Colonic mucosa (tissue), 4 donors: ENCODE measurements around the gene GTF2A2. TPM values are rescaled to one million over a fixed set of nuclear protein-coding genes. Genes with fewer than 3 reads are reported as not detected.

Source experiments
- DNase-seq: peaks from one replicate; pipeline ENCODE4 v3.0.0-alpha.2; 2020
- H3K27ac ChIP-seq: fragments of 200-600 bp; one replicate; pipeline ENCODE4 v1.8.0; 2021
- H3K27me3 ChIP-seq: fragments of 200-600 bp; one replicate; pipeline ENCODE4 v1.8.0; 2021
- H3K36me3 ChIP-seq: fragments of 200-600 bp; one replicate; pipeline ENCODE4 v1.8.0; 2021
- H3K4me1 ChIP-seq: fragments of 200-600 bp; one replicate; pipeline ENCODE4 v1.8.0; 2021; ENCODE audit warnings: mild to moderate bottlenecking
- H3K4me3 ChIP-seq: fragments of 200-600 bp; one replicate; pipeline ENCODE4 v1.8.0; 2021
- H3K9ac ChIP-seq, 2 donors: one replicate each; pipeline ENCODE4 v1.7.0; 2013; ENCODE audit warnings: control low read depth in 2 of 2, low read depth in 2 of 2, low read length in 2 of 2
- H3K9me3 ChIP-seq: fragments of 200-600 bp; one replicate; pipeline ENCODE4 v1.8.0; 2021
- intact Hi-C: fragments of 100-400 bp; cut with DNase I; formaldehyde crosslinking; loops from one replicate; pipeline ENCODE4 v1.14.1; 2022
- total RNA-seq, 2 donors: library from RNA; stranded (reverse); fragmentation: NEBNext Ultra II Directional in 1 of 2; extraction: Animal tissue kit (Norgen Biotek cat#: 25700) in 1 of 2; gene quantifications; one replicate each; pipeline ENCODE4 v1.2.1, GENCODE V29; 2021
- TF ChIP-seq, protein P1 (sequence below): fragments of 200-600 bp; IDR thresholded peaks from one replicate; pipeline ENCODE4 v1.8.0; 2022; ENCODE audit warnings: antibody characterized with exemption, mild to moderate bottlenecking
- donor health status: healthy.
- donor health status: DM: no; HTN: no; CAD: no.
- donor health status: DM: no; HTN: no; CAD: no.

The GTF2A2 gene
- total RNA-seq, 2 donors from 2014 or later, result 117 to 143 TPM

DNA sequence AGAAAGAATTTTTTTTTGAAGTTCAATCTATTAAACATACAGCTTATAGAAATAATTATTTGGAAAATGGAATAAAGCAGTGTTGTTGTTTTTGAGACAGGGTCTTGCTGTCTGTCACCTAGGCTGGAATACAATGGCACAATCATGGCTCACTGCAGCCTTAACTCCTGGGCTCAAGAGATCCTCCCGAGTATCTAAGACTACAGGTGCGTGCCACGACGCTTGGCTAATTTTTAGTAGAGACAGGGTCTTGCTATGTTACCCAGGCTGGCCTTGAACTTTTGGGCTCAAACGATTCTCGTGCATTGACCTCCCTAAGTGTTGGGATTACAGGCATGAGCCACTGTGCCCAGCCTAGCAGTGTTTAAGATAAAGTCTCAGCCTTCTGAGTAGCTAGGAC is 23.0 kb upstream of the GTF2A2 start:
- H3K9me3 ChIP-seq, result no peaks in the 10 kb centered on the region
- no peak overlapping the region for H3K9ac ChIP-seq
- H3K27ac ChIP-seq, result no peak overlapping the region
- no peaks in the 10 kb centered on the region for H3K27me3 ChIP-seq
- peaks cover 11% of the 10 kb centered on the region for H3K36me3 ChIP-seq
- intact Hi-C loops, result no loop called here
- no peak overlapping the region for H3K4me3 ChIP-seq
- TF ChIP-seq, protein P1, sequence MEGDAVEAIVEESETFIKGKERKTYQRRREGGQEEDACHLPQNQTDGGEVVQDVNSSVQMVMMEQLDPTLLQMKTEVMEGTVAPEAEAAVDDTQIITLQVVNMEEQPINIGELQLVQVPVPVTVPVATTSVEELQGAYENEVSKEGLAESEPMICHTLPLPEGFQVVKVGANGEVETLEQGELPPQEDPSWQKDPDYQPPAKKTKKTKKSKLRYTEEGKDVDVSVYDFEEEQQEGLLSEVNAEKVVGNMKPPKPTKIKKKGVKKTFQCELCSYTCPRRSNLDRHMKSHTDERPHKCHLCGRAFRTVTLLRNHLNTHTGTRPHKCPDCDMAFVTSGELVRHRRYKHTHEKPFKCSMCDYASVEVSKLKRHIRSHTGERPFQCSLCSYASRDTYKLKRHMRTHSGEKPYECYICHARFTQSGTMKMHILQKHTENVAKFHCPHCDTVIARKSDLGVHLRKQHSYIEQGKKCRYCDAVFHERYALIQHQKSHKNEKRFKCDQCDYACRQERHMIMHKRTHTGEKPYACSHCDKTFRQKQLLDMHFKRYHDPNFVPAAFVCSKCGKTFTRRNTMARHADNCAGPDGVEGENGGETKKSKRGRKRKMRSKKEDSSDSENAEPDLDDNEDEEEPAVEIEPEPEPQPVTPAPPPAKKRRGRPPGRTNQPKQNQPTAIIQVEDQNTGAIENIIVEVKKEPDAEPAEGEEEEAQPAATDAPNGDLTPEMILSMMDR, result no peak
- no peaks in the 10 kb centered on the region for H3K4me1 ChIP-seq
- no peak for DNase-seq

DNA sequence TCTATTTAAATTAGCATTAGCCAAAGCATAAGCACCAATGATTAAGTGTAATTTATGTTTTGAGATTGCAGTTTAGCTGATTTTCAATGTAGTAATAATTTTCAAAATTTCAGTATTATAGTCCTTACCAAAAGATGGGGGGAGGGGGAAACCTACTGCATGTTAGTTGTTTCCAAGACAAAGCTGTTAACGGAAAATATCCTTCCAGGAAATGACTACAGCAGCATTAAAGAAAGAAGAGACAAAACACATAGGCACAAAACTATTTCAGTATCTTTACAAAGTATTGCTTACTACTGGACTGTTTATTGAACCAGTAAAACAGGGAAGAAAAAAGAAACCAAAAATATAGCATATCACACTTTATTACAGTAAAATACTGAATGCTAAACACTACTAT is 21.3 kb upstream of the GTF2A2 start:
- TF ChIP-seq, protein P1, result no peak
- Histone ChIP-seq H3K27me3 (no peaks in the 10 kb centered on the region), H3K4me3 (no peak overlapping the region), H3K27ac (no peak overlapping the region), H3K4me1 (no peaks in the 10 kb centered on the region), H3K9ac (no peak overlapping the region), H3K9me3 (no peaks in the 10 kb centered on the region), H3K36me3 (peaks cover 11% of the 10 kb centered on the region)
- no peak for DNase-seq
- intact Hi-C loops, result no loop called here

DNA sequence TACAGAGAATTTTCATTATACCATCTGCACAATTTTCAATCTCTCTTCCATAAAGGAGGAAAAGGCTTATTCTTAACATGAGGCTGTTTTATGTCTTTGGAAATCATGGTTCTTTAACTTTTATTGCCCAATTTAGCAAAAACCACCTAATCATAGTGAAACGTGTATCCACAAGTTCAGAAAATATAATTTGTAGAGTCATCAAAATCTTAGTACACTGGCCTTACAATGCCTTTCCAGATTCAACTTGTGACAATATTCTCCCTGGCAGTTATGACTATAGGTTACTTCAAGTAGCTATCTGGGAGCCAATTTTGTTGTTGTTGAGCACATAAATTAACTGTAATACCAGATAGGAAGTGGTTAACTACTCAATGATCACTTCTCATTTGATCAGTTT is 20.9 kb upstream of the GTF2A2 start:
- H3K4me1 ChIP-seq, result no peaks in the 10 kb centered on the region
- no peak overlapping the region for H3K27ac ChIP-seq
- peaks cover 11% of the 10 kb centered on the region for H3K36me3 ChIP-seq
- no peak overlapping the region for H3K9ac ChIP-seq
- TF ChIP-seq, protein P1, result no peak
- no peak overlapping the region for H3K4me3 ChIP-seq
- H3K27me3 ChIP-seq, result no peaks in the 10 kb centered on the region
- no peak for DNase-seq
- no peaks in the 10 kb centered on the region for H3K9me3 ChIP-seq
- intact Hi-C loops, result no loop called here

DNA sequence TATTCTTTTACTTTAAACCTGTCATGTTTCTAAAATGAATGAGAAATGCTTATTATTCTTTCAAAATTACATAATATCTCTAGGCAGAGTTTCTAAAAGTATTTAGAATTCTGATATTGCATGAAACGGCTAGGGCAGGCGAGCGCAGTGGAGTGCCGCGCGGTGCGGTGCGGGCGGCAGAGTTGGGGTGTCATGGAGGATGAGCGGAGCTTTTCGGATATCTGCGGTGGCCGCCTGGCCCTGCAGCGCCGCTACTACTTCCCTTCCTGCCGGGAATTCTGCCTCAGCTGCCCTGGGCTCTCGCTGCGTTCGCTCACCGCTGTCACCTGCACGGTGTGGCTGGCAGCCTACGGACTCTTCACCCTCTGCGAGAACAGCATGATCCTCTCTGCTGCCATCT is 19.2 kb upstream of the GTF2A2 start:
- TF ChIP-seq, protein P1, result no peak
- Histone ChIP-seq H3K27me3 (no peaks in the 10 kb centered on the region), H3K9ac (no peak overlapping the region), H3K4me1 (no peaks in the 10 kb centered on the region), H3K36me3 (peaks cover 11% of the 10 kb centered on the region), H3K9me3 (no peaks in the 10 kb centered on the region), H3K27ac (no peak overlapping the region), H3K4me3 (no peak overlapping the region)
- intact Hi-C loops, result no loop called here
- no peak for DNase-seq

DNA sequence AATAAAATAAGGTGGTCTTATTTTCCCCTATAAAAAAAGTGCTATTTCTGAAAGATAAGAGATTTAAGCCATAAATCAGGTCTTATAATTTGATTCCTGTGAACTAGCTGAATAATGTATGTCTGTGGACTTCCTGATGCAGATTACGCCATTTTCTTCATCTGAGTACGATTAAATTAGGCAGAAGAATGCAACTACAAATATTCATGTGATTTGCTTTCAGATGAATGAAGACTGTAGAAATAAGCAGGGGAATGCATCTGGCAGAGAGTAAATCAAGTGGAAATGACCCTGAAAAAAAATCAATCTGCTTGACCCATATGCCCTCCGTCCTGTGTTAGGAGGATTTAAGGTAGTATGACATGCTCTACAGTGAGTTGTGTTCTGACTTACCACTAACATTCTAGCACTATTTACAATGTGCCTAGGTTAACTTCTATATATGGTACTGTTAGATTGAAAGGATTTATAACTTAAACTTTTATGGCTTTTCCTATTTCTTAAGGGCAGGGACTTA is 17.1 kb upstream of the GTF2A2 start:
- Histone ChIP-seq H3K36me3 (peaks cover 11% of the 10 kb centered on the region), H3K27ac (no peak overlapping the region), H3K4me3 (no peak overlapping the region), H3K9ac (no peak overlapping the region), H3K9me3 (no peaks in the 10 kb centered on the region), H3K27me3 (no peaks in the 10 kb centered on the region), H3K4me1 (no peaks in the 10 kb centered on the region)
- intact Hi-C loops, result no loop called here
- TF ChIP-seq, protein P1, result no peak
- DNase-seq, result no peak
